Psoas muscle (tissue), 8 donors: ENCODE data around the gene LRIF1. TPM values are rescaled to one million over a fixed set of nuclear protein-coding genes. Genes with fewer than 3 reads are reported as not detected.
"Not testable (repeated sequence)": the region's sequence is repeated elsewhere in the genome, so short reads cannot be mapped to it uniquely, and the experiment has no call there.

Experiments
- ATAC-seq, 4 donors: fragments of 200-7000 bp; cut with Tn5 transposase; one replicate each; pipeline ENCODE4 v1.9.1; 2020; ENCODE audit warnings: moderate library complexity in 3 of 4, mild to moderate bottlenecking in 2 of 4
- DNase-seq, 2 donors: peaks; one replicate each; pipeline ENCODE4 v3.0.0-alpha.2; 2020
- H3K27ac ChIP-seq: fragments of 200-600 bp; one replicate; pipeline ENCODE4 v1.8.0; 2022
- H3K27me3 ChIP-seq, 3 donors: fragments of 200-600 bp in 1 of 3; one replicate each; pipeline versions ENCODE4 v1.6.1 to v1.8.0; 2013 to 2022; ENCODE audit warnings: low read length in 2 of 3, mild to moderate bottlenecking in 2 of 3, moderate library complexity in 1 of 3; ENCODE audit not compliant: insufficient read depth in 3 of 3
- H3K36me3 ChIP-seq, 2 donors: fragments of 200-600 bp in 1 of 2; one replicate each; pipeline versions ENCODE4 v1.6.1 to v1.8.0; 2013 to 2022; ENCODE audit warnings: low read depth in 1 of 2, mild to moderate bottlenecking in 1 of 2, moderate library complexity in 1 of 2; ENCODE audit not compliant: insufficient read depth in 1 of 2
- H3K4me1 ChIP-seq: fragments of 200-600 bp; one replicate; pipeline ENCODE4 v1.8.0; 2022
- H3K4me3 ChIP-seq: fragments of 200-600 bp; one replicate; pipeline ENCODE4 v1.8.0; 2022; ENCODE audit warnings: mild to moderate bottlenecking
- H3K9me3 ChIP-seq: fragments of 200-600 bp; one replicate; pipeline ENCODE4 v1.8.0; 2022
- CTCF ChIP-seq: fragments of 200-600 bp; IDR thresholded peaks from one replicate; pipeline ENCODE4 v1.8.0; 2022; ENCODE audit warnings: antibody characterized with exemption
- WGBS, 3 donors: extraction: QIAGEN DNeasy Blood & Tissue Kit; methylation state at CpG; one replicate each; pipeline versions ENCODE4 v1.1.6 to v1.1.7; 2013; 5-methylcytosine and 5-hydroxymethylcytosine counted together
- intact Hi-C, 2 donors: fragments of 100-400 bp; cut with DNase I; formaldehyde crosslinking; loops; one replicate each; pipeline versions ENCODE4 v1.11.0 to v1.14.2; 2022
- polyA plus RNA-seq, 3 donors: library from polyadenylated mRNA; stranded (reverse); fragments of 200-250 nt; gene quantifications; one replicate each; pipeline ENCODE4 v1.2.3, GENCODE V29; 2013
- total RNA-seq, 4 donors: library from RNA; stranded (reverse); fragmentation: NEBNext Ultra II Directional in 2 of 4; extraction: Animal tissue kit (Norgen Biotek cat#: 25700) in 2 of 4; gene quantifications; one replicate each; pipeline versions ENCODE4 v1.2.1 to v1.2.4, GENCODE V29; 2021 to 2023
- donor health status: healthy with polysubstance abuse.
- donor health status: DM: no; HTN: no; CAD: no; lungs with moderate emphysema.
- donor health status: Bipolar disorder and iron deficiency.
- donor health status: healthy.
- donor health status: DM: yes; HTN: yes; CAD: no.
- donor health status: DM: no; HTN: no; CAD: no.
- donor health status: DM: no; HTN: no; CAD: no.
- donor health status: DM: yes; HTN: yes; CAD: no.

LRIF1 gene
- total and polyA plus RNA-seq, 7 donors: 6.3 to 51.9 (median 10.6) TPM

DNA sequence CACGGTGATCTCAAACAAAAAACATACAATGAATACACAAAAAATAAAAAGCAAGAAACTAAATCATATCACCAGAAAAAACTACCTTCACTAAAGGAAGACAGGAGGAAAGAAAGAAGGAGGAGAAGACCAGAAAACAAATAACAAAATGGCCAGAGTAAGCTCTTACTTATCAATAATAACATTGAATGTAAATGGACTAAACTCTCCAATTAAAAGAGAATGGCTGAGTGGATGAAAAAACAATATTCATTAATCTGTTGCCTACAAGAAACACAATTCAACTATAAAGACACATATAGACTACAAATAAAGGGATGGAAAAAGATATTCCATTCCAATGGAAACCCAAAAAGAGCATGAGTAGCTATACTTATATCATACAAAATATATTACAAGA, 27.2 kb downstream of the LRIF1 start:
- Histone ChIP-seq H3K4me1 (no peaks in the 10 kb centered on the region), H3K9me3 (peaks cover 10% of the 10 kb centered on the region), H3K36me3 (no peaks in the 10 kb centered on the region), H3K27ac (no peak overlapping the region), H3K4me3 (no peak overlapping the region), H3K27me3 (no peaks in the 10 kb centered on the region)
- whole genome bisulfite sequencing, 3 donors: 78 to 86% (median 85%) methylated on average over 1 of the region's 1 CpG
- TF ChIP-seq CTCF: no peak
- intact Hi-C loops: no loop called here
- DNase-seq (no peak), ATAC-seq (no peak)

DNA sequence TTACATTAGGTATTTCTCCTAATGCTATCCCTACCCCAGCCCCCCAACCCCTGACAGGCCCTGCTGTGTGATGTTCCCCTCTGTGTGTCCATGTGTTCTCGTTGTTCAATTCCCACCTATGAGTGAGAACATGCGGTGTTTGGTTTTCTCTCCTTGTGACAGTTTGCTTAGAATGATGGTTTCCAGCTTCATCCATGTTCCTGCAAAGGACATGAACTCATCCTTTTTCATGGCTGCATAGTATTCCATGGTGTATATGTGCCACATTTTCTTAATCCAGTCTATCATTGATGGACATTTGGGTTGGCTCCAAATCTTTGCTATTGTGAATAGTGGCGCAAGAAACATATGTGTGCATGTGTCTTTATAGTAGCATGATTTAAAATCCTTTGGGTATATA, 32.6 kb downstream of the LRIF1 start:
- ATAC-seq, H3K27ac ChIP-seq, H3K9me3 ChIP-seq, H3K4me3 ChIP-seq, H3K36me3 ChIP-seq, intact Hi-C loops, DNase-seq, H3K27me3 ChIP-seq, H3K4me1 ChIP-seq: not testable (repeated sequence)
- WGBS, 3 donors: 82 to 93% (median 82%) methylated on average over 3 of the region's 3 CpGs

- intact Hi-C loops: no loop called here
- Histone ChIP-seq H3K27ac (no peak overlapping the region), H3K4me1 (no peaks in the 10 kb centered on the region), H3K36me3 (no peaks in the 10 kb centered on the region), H3K27me3 (no peaks in the 10 kb centered on the region), H3K4me3 (no peak overlapping the region), H3K9me3 (peaks cover 8% of the 10 kb centered on the region)
- 43 to 51% (median 49%) methylated on average over 2 of the region's 2 CpGs for WGBS, 3 donors
- TF ChIP-seq CTCF: no peak
- DNase-seq: no peak
- ATAC-seq: no peak
Measured at GRCh38 chr1:110928904-110929303, 34.8 kb downstream of the LRIF1 start.

DNA sequence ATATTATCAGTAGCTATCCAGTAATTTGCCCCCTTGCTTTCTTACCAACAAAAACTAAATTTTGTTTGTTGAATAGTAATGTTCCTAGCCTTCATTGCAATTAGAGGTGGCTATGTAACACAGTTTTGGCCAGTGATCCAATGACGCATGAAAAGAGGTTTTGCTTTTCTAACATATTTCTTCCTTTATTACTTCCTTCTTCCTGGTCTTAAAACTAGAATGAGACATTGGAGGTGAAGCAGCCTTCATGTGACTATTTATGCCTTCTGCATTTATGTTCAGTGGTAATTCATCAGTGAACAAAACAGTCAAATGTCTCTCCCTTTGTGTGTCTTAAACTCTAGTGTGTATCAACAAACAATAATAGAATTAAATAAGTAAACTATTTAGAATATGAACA, 35.5 kb downstream of the LRIF1 start:
- ATAC-seq (no peak), DNase-seq (no peak)
- WGBS, 3 donors: 57 to 76% (median 75%) methylated on average over 1 of the region's 1 CpG
- Histone ChIP-seq H3K4me1 (no peaks in the 10 kb centered on the region), H3K36me3 (no peaks in the 10 kb centered on the region), H3K27me3 (no peaks in the 10 kb centered on the region), H3K27ac (no peak overlapping the region), H3K9me3 (peaks cover 8% of the 10 kb centered on the region), H3K4me3 (no peak overlapping the region)
- intact Hi-C loops: no loop called here
- no peak for TF ChIP-seq CTCF

- DNase-seq (no peak), ATAC-seq (no peak)
- Histone ChIP-seq H3K27ac (no peak overlapping the region), H3K36me3 (no peaks in the 10 kb centered on the region), H3K27me3 (no peaks in the 10 kb centered on the region), H3K4me1 (no peaks in the 10 kb centered on the region), H3K4me3 (no peak overlapping the region), H3K9me3 (peaks cover 8% of the 10 kb centered on the region)
- no peak for TF ChIP-seq CTCF
- intact Hi-C loops: no loop called here
- WGBS, 3 donors: 60 to 65% (median 60%) methylated on average over 2 of the region's 2 CpGs
Measured at GRCh38 chr1:110927484-110928075, 36.1 kb downstream of the LRIF1 start.
